ENCODE data around the gene ZNF674.
"Not testable (repeated sequence)": the region's sequence is repeated elsewhere in the genome, so short reads cannot be mapped to it uniquely, and the experiment has no call there.

DNA sequence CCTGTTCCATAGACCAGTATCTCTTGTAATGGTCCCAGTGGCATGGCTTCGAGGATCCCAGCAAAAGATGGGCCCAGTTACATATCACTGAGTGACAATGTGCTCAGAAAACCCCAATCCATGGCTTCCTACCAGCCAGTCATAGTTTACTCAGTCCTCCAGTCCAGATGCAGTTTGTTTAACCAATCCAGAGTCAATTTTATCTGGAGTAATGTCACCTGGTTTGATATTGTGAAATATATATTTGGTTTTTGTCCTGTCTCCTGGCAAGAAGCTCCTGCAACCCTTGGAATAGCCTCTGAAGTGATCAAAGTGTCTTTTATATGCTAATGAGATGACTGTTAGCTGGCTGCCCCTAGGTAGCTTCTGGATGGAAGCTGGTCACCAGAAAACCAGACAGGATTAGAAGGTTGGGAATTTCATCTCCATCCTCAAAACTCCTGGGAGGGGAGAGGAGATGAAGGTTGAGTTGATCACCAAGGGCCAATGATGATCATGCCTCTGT lies 14.8 kb downstream of the ZNF674 start:
- TF ChIP-seq, protein P1, sequence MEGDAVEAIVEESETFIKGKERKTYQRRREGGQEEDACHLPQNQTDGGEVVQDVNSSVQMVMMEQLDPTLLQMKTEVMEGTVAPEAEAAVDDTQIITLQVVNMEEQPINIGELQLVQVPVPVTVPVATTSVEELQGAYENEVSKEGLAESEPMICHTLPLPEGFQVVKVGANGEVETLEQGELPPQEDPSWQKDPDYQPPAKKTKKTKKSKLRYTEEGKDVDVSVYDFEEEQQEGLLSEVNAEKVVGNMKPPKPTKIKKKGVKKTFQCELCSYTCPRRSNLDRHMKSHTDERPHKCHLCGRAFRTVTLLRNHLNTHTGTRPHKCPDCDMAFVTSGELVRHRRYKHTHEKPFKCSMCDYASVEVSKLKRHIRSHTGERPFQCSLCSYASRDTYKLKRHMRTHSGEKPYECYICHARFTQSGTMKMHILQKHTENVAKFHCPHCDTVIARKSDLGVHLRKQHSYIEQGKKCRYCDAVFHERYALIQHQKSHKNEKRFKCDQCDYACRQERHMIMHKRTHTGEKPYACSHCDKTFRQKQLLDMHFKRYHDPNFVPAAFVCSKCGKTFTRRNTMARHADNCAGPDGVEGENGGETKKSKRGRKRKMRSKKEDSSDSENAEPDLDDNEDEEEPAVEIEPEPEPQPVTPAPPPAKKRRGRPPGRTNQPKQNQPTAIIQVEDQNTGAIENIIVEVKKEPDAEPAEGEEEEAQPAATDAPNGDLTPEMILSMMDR (IDR thresholded peaks at IDR 0.05 in 8 of 11, conservative IDR thresholded peaks at IDR 0.05 in 3 of 11) = not testable (repeated sequence)
- not testable (repeated sequence) for TF ChIP-seq POLR2A, POLR2AphosphoS5 (IDR thresholded peaks at IDR 0.05)

All from spleen (tissue), 7 donors.